HepG2 (cell line): Measurements from ENCODE around the gene TEX261. TPM values are rescaled to one million over a fixed set of nuclear protein-coding genes. Genes with fewer than 3 reads are reported as not detected.

ENCODE experiments used
- CHD2 ChIP-seq: IDR thresholded peaks from 2 replicates; pipeline ENCODE4 v1.6.1; 2011; ENCODE audit warnings: low read depth, low read length, improper control_type of control experiment
- HNRNPH1 ChIP-seq: fragments of 200-400 bp; formaldehyde crosslinking; optimal IDR thresholded peaks from 2 replicates; pipeline ENCODE3; 2017; ENCODE audit warnings: mild to moderate bottlenecking, low read depth, low read length
- NCOR1 ChIP-seq: fragments of 200-600 bp; sonication (generic); IDR thresholded peaks from 2 replicates; pipeline ENCODE4 v1.7.0; 2017; ENCODE audit warnings: antibody characterized with exemption, low read length, borderline replicate concordance
- NR3C1 ChIP-seq: sonication (generic); formaldehyde crosslinking; IDR thresholded peaks from 2 replicates; pipeline ENCODE4 v1.4.0; 2020; ENCODE audit warnings: missing genetic modification reagents
- PHB2 ChIP-seq: fragments of 450-650 bp; IDR thresholded peaks from 2 replicates; pipeline ENCODE4 v1.6.1; 2018; ENCODE audit not compliant: partially characterized antibody
- PHF21A ChIP-seq: sonication (generic); formaldehyde crosslinking; IDR thresholded peaks from 2 replicates; pipeline ENCODE4 v1.5.0; 2020; ENCODE audit warnings: mild to moderate bottlenecking, missing genetic modification reagents
- RXRA ChIP-seq: sonication (generic); formaldehyde crosslinking; IDR thresholded peaks from 2 replicates; pipeline ENCODE4 v1.5.1; 2020; ENCODE audit warnings: missing genetic modification reagents
- SIX4 ChIP-seq: sonication (generic); formaldehyde crosslinking; IDR thresholded peaks from 2 replicates; pipeline ENCODE4 v1.4.0; 2020; ENCODE audit warnings: missing genetic modification reagents
- SRY ChIP-seq: sonication (generic); formaldehyde crosslinking; IDR thresholded peaks from 2 replicates; pipeline ENCODE4 v1.8.0; 2022; ENCODE audit warnings: mild to moderate bottlenecking, missing genetic modification reagents
- ZFX ChIP-seq: sonication (generic); formaldehyde crosslinking; IDR thresholded peaks from 2 replicates; pipeline ENCODE4 v1.4.0; 2020; ENCODE audit warnings: mild to moderate bottlenecking, low read depth, missing genetic modification reagents, moderate library complexity
- ZKSCAN1 ChIP-seq: fragments of 150-350 bp; IDR thresholded peaks from 2 replicates; pipeline ENCODE4 v1.6.1; 2014; ENCODE audit warnings: low read length
- ZNF234 ChIP-seq: sonication (generic); formaldehyde crosslinking; conservative IDR thresholded peaks from 2 replicates; pipeline ENCODE4 v1.5.1; 2020; ENCODE audit warnings: mild to moderate bottlenecking, missing genetic modification reagents
- ZNF260 ChIP-seq: sonication (generic); formaldehyde crosslinking; IDR thresholded peaks from 2 replicates; pipeline ENCODE4 v1.4.0; 2020; ENCODE audit warnings: missing genetic modification reagents, low read depth, mild to moderate bottlenecking, borderline replicate concordance
- ZNF318 ChIP-seq: sonication (generic); formaldehyde crosslinking; IDR thresholded peaks from 2 replicates; pipeline ENCODE4 v1.4.0; 2020; ENCODE audit warnings: mild to moderate bottlenecking, missing genetic modification reagents
- polyA plus RNA-seq, 8 experiments: library from polyadenylated mRNA; depleted of rRNA in 3 of 8; stranded (reverse) in 7 of 8; unstranded in 1 of 8; fragments of >200 nt; fragmentation: Illumina TruSeq in 4 of 8; extraction: Trizol in 4 of 8; gene quantifications; 2 replicates each; pipeline versions ENCODE4 v1.2.1 to v1.2.3, GENCODE V29; 2011 to 2016; ENCODE audit warnings: low read depth in 4 of 8, missing spikeins in 1 of 8, mixed read lengths in 1 of 8; ENCODE audit not compliant: insufficient read depth in 1 of 8
- total RNA-seq, 5 experiments: library from RNA; depleted of rRNA; stranded (reverse); fragments of >200 nt; fragmentation: Illumina TruSeq; extraction: Trizol; gene quantifications; 2 replicates each; pipeline ENCODE4 v1.2.3, GENCODE V29; 2016; ENCODE audit warnings: low read depth in 1 of 5
- TF ChIP-seq, protein P1 (sequence below): sonication (generic); formaldehyde crosslinking; IDR thresholded peaks from 2 replicates; pipeline ENCODE4 v1.5.0; 2020; ENCODE audit warnings: missing genetic modification reagents
- TF ChIP-seq, protein P2 (sequence below): sonication (generic); formaldehyde crosslinking; IDR thresholded peaks from 2 replicates; pipeline ENCODE4 v1.4.0; 2020; ENCODE audit warnings: mild to moderate bottlenecking, missing genetic modification reagents, borderline replicate concordance
- TF ChIP-seq, protein P3 (sequence below): sonication (generic); formaldehyde crosslinking; IDR thresholded peaks from 2 replicates; pipeline ENCODE4 v1.9.0; 2021; ENCODE audit warnings: missing genetic modification reagents, mild to moderate bottlenecking, borderline replicate concordance

The TEX261 gene
- total and polyA plus RNA-seq, 2 of the 13 experiments (the other 11 are each of a cell fraction or from before 2014, with no cell fraction given) = 43.8 to 78.7 TPM

DNA sequence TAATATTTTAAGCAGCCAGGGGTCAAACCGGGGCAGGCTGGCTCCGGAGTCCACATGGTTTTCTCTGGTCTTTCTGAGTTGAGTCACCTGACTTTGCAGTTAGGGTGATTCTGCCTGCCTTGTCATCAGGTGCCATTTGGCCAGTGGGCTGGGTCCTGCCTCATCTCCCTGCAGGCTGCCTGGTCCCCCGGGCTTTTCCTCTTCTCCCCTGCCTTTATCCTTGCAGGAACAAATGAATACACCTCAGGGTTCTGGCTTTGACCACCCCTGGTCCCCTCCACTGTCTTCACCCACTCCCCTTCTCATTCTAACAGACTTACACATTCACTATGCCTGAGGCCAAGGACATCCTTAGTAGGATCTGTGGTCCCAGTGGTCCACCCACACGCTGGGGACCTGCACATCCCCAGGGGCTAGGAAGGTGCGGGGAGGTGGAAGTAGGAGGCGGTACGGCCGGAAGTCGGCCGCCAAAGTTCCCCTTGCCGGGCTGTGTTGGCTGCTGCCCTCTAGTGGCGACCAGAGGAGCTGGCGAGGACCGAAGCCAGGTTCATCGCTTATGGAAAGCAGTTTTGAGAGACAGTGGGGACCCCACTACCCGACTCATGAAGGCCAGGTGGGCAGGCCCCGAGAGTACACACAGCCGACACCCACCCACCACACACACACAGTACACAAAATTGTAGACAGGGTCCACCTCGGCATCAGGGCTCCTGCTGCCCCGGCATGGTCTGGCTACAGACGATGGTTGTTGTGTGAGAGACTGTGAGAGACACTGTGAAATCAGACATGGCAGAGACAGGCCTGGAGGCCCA lies 6.3 kb upstream of the TEX261 start (continued):
- TF ChIP-seq ZNF318 (CRISPR knock-in tag) = 0 out of 2 replicates have a peak, but pooled peaks have one; percentile 24
- TF ChIP-seq PHF21A (CRISPR knock-in tag) = no peak; the same call in 1 of the 2 replicates
- TF ChIP-seq ZKSCAN1 = no peak
- TF ChIP-seq ZNF234 (CRISPR knock-in tag) = no peak
- 0 out of 2 replicates have a peak, but pooled peaks have one; percentile 66 for TF ChIP-seq SRY
- TF ChIP-seq CHD2 = no peak
- TF ChIP-seq ZFX = peak; percentile 78
- TF ChIP-seq, protein P1, sequence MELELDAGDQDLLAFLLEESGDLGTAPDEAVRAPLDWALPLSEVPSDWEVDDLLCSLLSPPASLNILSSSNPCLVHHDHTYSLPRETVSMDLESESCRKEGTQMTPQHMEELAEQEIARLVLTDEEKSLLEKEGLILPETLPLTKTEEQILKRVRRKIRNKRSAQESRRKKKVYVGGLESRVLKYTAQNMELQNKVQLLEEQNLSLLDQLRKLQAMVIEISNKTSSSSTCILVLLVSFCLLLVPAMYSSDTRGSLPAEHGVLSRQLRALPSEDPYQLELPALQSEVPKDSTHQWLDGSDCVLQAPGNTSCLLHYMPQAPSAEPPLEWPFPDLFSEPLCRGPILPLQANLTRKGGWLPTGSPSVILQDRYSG (CRISPR knock-in tag) = no peak
- TF ChIP-seq, protein P2, sequence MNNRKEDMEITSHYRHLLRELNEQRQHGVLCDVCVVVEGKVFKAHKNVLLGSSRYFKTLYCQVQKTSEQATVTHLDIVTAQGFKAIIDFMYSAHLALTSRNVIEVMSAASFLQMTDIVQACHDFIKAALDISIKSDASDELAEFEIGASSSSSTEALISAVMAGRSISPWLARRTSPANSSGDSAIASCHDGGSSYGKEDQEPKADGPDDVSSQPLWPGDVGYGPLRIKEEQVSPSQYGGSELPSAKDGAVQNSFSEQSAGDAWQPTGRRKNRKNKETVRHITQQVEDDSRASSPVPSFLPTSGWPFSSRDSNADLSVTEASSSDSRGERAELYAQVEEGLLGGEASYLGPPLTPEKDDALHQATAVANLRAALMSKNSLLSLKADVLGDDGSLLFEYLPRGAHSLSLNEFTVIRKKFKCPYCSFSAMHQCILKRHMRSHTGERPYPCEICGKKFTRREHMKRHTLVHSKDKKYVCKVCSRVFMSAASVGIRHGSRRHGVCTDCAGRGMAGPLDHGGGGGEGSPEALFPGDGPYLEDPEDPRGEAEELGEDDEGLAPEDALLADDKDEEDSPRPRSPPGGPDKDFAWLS = no peak
- TF ChIP-seq RXRA = peak; percentile 67; the same call in 1 of the 2 replicates
- TF ChIP-seq NR3C1 = no peak
- no peak for TF ChIP-seq NCOR1
- TF ChIP-seq, protein P3, sequence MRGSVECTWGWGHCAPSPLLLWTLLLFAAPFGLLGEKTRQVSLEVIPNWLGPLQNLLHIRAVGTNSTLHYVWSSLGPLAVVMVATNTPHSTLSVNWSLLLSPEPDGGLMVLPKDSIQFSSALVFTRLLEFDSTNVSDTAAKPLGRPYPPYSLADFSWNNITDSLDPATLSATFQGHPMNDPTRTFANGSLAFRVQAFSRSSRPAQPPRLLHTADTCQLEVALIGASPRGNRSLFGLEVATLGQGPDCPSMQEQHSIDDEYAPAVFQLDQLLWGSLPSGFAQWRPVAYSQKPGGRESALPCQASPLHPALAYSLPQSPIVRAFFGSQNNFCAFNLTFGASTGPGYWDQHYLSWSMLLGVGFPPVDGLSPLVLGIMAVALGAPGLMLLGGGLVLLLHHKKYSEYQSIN (CRISPR knock-in tag) = no peak
- no peak for TF ChIP-seq HNRNPH1
- TF ChIP-seq PHB2 = no peak
- no peak for TF ChIP-seq ZNF260 (CRISPR knock-in tag)
- TF ChIP-seq SIX4 = peak; percentile 52; the same call in 1 of the 2 replicates
